HG02678 (cell line): ENCODE data around the gene ERICH3.

ENCODE experiments used
- ATAC-seq: cut with Tn5 transposase; IDR thresholded peaks from one replicate; pipeline ENCODE4 v1.9.1; 2021; ENCODE audit warnings: mild to moderate bottlenecking, moderate library complexity; ENCODE audit not compliant: unreplicated experiment

ERICH3 gene

GRCh38 chr1:74591949-74592348 is 81.6 kb downstream of the ERICH3 start:
- no peak for ATAC-seq

GRCh38 chr1:74590288-74590687 is 83.3 kb downstream of the ERICH3 start:
- no peak for ATAC-seq

- no peak for ATAC-seq
Observed at GRCh38 chr1:74587888-74588287, 85.7 kb downstream of the ERICH3 start.

GRCh38 chr1:74586253-74586897 is 87.2 kb downstream of the ERICH3 start:
- ATAC-seq: no peak

- no peak for ATAC-seq
Observed at GRCh38 chr1:74584185-74584584, 89.4 kb downstream of the ERICH3 start.

GRCh38 chr1:74583397-74583796 is 90.2 kb downstream of the ERICH3 start:
- no peak for ATAC-seq

- peak; percentile 100 for ATAC-seq
Observed at GRCh38 chr1:74579425-74579824, 94.2 kb downstream of the ERICH3 start.

GRCh38 chr1:74578101-74578500 is 95.5 kb downstream of the ERICH3 start:
- ATAC-seq: no peak

GRCh38 chr1:74571891-74572290 is 101.7 kb downstream of the ERICH3 start:
- ATAC-seq: no peak

GRCh38 chr1:74571493-74571800 is 102.1 kb downstream of the ERICH3 start:
- ATAC-seq: no peak

- no peak for ATAC-seq
Observed at GRCh38 chr1:74570797-74571492, 102.6 kb downstream of the ERICH3 start.

GRCh38 chr1:74549932-74550331 is 123.7 kb downstream of the ERICH3 start:
- no peak for ATAC-seq

- no peak for ATAC-seq
Observed at GRCh38 chr1:74548961-74549750, 124.4 kb downstream of the ERICH3 start.

- no peak for ATAC-seq
Observed at GRCh38 chr1:74545821-74546220, 127.8 kb downstream of the ERICH3 start.

GRCh38 chr1:74534241-74534640 is 139.4 kb downstream of the ERICH3 start:
- no peak for ATAC-seq

- ATAC-seq: no peak
Observed at GRCh38 chr1:74531796-74532195, 141.8 kb downstream of the ERICH3 start.

- no peak for ATAC-seq
Observed at GRCh38 chr1:74530892-74531291, 142.7 kb downstream of the ERICH3 start.

GRCh38 chr1:74528123-74528522 is 145.5 kb downstream of the ERICH3 start:
- ATAC-seq: no peak

GRCh38 chr1:74526708-74527107 is 146.9 kb downstream of the ERICH3 start:
- ATAC-seq: no peak

- no peak for ATAC-seq
Observed at GRCh38 chr1:74523873-74524480, 149.6 kb downstream of the ERICH3 start.

GRCh38 chr1:74522148-74522547 is 151.4 kb downstream of the ERICH3 start:
- ATAC-seq: no peak
